ENCODE data around the gene SAPCD2.

The SAPCD2 gene

DNA sequence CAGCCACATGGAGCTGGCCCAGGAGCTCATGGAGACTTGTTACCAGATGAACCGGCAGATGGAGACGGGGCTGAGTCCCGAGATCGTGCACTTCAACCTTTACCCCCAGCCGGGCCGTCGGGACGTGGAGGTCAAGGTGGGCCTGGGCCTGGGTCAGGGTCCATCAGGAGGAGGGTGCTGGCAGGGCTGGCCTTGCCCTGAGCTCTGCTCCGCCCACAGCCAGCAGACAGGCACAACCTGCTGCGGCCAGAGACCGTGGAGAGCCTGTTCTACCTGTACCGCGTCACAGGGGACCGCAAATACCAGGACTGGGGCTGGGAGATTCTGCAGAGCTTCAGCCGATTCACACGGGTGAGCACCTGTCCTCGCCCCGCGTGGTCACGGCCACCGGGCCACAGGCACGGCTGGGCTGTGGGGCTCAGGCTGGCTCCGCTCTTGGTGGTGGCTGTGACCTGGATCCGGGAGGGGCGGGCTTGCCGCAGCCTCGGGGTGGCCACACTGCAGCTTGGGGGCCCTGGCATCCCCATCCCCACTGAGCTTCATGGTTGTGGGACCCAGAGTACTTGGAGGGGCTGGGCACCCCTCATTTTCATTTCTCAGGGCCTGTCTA lies 37.1 kb upstream of the SAPCD2 start:
- no peak for DNase-seq

DNA sequence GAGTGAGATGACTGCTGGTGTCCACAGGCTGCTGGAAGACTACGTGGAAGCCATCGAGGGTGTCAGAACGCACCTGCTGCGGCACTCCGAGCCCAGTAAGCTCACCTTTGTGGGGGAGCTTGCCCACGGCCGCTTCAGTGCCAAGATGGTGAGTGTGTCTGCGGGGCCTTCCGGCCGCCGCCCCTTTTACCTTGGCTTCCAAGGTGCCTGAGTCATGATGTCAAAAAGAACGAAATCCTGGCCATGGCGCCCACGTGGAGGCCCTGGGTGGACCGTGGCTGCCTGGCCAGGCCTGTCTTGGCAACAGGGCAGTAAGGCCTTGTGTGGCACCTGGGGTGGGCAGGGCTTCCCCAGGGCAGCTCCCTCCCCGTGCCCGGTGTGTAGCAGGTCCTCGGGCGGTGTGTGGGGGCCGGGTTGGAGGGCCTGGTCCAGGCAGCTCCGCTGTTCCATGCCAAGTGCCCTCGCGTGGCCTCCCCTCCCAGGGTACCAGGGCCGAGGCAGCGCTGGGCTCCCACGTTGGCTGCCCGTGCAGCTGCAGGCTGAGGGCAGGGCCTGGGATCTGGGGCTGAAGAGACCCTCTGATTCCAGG lies 36.4 kb upstream of the SAPCD2 start:
- no peak for DNase-seq

DNA sequence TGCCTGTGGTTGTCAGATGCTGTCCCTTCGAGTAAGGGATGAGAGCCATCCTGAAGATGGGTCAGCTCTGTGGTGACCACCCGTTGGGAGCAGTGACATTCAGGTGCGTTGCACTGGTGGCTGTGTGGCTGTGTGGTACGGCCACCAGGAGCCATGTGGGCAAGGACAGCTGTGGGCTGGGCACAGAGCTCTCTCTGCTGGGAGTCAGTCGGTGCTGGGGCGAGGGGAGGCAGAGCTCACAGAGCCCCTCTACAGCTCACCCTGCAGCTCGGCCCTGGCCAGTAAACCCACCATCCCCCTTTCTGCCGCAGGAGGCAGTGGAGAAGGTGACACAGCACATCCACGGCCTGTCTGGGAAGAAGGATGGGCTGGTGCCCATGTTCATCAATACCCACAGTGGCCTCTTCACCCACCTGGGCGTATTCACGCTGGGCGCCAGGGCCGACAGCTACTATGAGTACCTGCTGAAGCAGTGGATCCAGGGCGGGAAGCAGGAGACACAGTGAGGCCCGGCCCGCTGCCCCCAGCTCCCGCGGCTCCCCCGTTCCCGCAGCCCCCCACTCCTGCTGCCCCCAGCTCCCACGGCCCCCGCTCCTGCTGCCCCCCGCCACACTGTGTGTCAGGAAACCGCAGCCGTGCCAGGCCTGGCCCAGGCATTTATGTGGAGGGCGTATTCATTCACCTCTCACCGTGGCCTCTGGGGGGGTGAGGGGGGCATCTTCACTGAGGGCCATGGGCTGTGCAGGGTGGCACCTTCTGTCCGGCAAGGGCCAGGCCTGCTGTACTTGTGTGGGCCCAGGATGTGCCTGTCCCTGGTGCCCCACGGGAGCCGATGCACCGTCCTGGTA lies 35.7 kb upstream of the SAPCD2 start:
- no peak for DNase-seq

DNA sequence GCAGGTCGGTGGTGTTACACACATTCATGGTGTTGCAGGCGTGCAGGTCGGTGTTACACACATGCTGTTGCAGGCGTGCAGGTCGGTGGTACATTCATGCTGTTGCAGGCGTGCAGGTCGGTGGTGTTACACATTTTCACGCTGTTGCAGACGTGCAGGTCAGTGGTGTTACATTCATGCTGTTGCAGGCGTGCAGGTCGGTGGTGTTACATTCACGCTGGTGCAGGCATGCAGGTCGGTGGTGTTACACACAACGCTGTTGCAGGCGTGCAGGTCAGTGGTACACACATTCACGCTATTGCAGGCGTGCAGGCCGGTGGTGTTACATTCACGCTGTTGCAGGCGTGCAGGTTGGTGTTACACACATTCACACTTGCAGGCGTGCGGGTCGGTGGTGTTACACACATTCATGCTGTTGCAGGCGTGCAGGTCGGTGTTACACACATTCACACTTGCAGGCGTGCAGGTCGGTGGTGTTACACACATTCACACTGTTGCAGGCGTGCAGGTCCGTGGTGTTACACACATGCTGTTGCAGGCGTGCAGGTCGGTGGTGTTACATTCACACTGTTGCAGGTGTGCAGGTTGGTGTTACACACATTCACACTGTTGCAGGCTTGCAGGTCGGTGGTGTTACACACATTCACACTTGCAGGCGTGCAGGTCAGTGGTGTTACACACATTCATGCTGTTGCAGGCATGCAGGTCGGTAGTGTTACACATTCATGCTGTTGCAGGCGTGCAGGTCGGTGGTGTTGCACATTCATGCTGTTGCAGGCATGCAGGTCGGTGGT lies 33.0 kb upstream of the SAPCD2 start:
- no peak for DNase-seq

DNA sequence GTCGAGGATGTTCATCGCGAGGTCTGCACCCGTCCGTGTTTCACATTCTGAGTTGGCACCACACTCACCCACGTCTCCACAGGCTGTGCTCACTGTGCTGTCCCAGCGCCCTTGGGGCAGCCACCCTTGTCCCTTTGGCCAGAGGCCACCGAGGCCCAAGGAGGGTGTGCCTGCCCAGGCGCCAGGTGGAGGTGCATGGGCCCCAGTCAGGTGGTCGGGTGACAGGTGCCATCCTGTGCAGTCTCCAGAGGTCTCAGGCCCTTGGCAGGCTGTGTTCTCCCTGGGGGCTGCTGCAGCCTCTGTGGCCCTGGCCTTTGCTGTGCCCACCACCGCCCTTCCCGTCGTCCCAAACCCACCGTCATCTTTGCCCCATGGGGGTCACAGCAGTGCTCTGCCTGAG lies 28.9 kb upstream of the SAPCD2 start:
- no peak for DNase-seq

DNA sequence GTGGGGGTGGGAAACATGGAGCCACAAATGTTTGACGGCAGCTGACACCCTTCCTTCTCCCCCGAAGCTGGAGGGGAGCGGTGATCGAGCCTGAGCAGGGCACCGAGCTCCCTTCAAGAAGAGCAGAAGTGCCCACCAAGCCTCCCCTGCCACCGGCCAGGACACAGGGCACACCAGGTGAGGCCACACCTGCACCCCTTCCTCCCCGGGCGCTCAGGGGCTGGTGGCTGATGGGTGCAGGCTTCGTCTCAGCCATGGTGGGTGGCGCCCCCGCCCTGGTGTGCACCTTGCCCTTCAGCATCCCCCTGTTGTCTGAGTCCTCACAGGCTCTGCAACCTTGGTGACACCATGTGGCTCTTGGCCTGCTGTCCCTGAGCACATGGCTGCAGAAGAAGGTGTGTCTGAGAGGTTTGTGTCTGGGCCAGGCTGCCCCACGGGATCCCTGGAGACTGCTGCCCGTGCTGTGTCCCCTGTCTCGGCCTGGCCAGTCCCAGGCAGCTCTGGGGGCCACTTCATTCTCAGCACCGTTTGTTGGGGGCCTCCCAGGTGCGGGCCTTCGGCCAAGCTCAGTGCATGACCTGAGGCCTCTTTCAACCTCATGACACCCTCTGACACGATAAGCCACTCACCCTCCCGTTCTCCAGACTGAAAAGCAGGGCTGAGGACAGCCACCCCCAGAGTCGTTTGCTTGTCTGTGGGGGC lies 27.6 kb upstream of the SAPCD2 start:
- no peak for DNase-seq

DNA sequence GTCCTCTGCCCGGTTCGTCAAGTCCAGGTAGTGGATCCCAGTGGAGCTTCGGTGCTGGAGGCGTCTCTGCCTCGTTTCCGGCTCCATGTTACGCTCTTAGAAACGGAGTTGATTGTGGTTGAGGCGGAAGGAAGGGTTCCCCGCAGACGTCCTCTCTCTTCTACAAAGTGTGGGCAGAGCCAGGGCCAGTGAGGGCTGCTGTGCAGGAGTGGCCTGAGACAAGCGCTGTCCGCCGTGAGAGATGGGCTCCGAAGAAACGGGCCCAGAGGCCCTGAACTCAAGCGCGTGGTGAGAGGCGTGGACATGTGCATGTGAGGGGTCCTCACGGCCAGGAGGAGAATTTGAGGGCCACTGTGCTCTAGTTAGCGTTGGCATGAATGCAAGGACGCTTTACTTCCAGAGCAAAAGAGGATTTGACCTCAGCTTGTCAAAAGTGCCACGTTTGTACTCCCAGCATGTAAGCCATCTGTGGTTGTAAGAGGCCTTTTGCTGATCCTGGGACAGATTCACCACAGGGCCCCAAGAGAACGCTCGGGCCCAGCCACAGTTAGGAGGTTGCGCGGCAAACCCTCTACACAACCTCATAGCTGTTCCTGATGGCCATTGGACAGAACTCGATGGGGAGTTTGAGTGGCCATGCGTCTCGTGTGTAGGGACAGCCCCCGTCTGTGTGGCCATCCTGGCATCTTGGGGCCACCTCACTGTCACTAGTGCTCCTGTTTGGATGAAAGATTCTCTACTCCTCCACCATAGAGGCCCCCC lies 26.6 kb upstream of the SAPCD2 start:
- DNase-seq, result no peak

DNA sequence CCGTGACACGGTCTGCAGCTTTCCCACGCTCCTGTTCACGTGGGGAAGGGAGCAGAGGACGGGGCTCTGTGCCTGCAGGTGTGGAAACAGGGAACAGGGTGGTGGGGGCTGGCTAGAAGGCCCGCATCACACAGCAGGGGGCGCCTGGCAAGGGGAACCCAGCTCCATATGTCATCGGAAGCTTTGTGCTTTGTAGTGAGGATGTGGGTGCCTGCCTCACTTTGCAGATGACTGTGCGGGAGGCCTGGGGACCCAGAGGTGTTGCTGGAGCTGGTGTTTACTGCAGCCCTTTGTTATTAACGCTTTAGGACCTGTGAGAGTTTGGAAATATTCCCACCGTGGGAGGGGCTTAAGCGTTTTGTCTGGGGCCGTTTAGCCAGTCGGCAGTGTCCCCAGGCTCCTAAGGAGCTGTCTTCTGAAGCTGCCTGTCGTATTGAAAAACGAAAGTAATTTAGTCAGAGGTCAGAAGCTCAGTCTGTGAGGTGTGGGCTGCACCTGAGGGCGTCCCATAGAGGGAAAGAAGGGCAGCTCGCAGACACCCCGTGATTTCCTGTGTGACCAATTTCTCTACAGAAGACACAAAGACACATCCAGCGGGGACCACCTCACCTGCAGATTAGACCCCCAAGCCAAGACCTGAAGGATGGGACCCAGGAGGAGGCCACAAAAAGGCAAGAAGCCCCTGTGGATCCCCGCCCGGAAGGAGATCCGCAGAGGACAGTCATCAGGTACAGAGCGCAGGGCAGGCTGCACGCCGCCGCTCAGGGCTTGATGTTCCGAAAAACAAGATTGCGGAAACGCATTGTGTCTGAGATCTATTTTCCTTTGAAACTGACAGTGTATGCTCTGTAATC lies 25.5 kb upstream of the SAPCD2 start:
- peak; percentile 19 to 63 for DNase-seq

DNA sequence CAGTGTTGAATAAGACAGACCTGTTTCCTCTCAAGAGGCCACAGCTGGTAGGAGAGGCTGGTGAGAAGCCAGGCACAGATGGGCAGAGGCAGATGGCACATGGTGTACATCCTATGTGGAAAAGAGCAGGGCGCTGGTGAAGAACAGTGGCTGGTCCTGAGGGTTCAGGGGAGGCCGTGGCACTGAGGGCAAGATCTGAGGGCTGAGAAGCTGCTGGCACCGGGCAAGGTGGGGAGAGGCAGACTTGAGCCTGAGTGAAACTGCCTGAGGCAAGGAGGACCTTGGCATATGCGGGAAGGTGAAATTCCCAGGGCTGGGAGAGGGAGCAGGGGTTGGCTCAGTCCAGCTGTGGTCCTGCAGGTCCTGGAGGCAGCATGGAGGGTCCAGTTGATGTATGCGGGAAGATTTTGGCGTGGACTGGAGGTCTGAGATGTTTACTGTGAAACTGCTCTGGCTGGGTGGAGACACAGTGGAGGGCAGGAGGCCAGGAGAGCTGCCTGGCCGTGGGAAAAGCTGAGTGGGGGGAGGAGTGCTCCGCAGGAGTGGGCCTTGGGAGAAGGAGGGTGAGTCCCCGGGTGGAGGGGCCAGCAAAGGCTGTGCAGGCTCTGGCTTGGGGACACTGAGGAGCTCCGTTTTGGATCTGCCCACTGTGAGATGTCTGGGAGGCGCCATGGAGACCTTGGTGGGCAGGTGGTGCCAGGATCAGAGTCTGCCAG lies 19.0 kb upstream of the SAPCD2 start:
- DNase-seq, result peak; percentile 89 to 95

DNA sequence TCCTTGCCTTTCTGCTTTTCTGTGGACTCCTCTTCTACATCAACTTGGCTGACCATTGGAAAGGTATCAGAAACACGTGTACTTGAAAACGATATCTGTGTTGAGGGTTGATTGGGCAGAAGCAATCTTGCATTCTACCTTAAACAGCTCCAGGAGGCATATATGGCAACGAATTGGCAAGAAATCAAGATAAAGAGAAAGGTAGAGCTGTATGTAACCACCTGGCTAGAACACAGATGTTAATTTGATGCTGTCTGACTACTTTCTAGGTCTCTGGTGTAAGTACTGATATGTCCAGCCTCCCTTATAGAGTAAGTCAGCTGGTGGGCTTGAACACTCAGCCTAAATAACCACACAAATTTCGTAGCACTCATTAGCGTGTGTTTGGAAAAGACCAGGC lies 17.8 kb upstream of the SAPCD2 start:
- no peak for DNase-seq

DNA sequence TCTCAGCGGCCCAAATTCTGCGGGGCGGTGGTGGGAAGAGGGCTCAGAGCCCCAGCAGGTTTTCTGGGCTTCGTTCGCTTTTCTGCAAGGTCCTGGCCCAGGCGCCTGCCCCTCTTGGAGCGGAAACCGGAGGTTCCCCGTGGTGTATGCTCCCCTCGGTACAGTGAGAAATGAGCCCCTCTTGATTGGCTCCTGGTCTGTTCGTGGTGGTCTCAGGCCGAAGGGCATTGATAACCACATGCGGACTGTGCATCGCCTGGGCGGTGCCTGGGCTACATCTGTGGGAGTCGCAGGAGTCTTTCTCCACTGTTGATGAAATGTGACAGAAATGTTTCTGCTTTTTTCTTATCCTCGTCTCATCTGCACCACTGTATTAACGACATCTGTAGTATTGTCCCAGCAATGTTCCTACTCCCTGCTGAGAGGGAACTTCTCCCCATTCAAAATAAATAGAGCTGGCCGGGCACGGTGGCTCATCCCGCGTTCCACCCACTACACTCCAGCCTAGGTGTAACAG lies 17.1 kb upstream of the SAPCD2 start:
- no peak for DNase-seq

DNA sequence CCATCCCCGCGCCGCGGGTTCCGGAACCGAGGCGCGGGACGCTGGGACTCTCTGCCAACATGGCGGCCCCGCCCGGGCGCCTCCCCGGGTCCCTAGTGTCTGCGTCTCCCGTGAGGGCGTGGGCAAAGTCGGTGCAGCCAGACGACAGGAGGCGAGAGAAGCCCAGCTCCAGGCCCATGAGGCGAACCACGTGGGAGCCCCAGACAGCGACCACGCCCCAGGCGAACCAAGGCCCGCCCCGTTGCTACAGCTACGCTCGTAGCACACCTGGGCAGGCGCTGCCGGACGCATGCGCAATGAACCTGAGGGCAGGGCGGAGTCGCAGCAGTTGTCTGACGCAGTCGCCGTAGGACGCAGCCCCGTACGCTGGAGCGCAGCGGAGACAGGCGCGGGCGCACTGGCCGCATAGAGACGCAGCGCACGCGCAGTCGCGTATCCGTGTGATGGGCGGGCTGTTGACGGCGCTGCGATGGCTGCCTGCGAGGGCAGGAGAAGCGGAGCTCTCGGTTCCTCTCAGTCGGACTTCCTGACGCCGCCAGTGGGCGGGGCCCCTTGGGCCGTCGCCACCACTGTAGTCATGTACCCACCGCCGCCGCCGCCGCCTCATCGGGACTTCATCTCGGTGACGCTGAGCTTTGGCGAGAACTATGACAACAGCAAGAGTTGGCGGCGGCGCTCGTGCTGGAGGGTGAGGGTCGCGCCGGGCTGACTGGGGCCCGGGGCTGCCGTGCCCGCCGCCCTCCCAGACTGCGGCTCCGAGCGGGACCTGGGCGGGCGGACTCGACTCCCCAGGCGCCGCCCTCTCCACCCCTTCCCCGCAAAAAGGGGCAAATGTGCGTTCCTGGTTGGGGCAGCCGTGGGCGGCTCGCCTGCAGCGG lies 16.4 kb upstream of the SAPCD2 start, which contains the start of gene MAN1B1:
MAN1B1 (plus strand) TSS at position 455 of the 878 bp plus-strand sequence; CDS start at position 470, 15 bp downstream.
- peak; percentile 99 to 100 for DNase-seq

DNA sequence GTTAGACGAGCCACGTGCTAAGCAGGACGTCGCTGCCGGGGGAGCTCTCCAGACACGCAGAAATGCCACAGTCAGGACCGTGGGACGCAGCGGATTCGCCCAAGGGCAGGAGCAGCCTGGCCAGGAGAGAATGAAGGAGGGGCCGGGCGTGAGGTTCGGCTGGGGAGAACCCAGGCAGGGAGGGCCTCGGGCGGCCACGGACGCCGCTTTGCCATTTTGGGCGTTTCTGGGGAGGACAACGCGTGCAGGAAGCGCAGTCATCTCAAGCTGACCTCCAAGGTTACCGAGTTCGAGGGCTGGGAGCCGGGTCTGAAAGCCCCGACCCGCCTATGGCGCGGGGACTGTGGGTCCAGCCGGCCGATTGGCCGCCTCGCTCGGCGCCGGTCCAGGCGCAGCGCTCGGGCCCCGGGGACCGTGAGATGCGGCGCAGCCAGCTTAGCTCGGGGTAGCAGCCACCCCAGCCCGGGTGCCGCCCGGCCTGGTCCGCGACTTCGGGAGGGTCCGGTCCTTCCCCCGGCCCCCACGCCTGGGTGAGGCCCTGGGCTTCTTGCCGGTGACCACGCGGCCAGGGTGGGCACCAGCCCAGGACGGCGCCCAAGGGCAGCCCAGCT lies 15.7 kb upstream of the SAPCD2 start:
- DNase-seq, result no peak

DNA sequence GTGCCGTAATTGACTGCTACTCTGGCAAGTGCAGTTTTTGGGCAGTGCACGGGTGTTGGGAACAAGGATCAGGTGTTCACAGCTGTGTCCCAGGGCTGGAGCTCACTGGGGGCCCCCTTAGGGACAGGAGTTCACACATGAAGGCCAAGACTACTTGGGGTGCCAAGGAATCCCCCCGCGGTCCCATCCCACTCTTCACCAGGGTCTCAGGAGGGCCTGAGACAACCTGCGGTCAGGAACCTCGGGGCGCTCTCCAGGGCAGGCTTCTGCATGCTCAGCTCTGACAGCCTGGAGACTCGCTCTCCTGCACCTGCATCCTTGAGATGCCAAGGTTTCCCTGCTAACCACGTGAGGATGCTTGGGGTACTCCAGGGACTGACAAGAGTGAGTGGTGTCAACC lies 14.2 kb upstream of the SAPCD2 start:
- DNase-seq, result no peak

DNA sequence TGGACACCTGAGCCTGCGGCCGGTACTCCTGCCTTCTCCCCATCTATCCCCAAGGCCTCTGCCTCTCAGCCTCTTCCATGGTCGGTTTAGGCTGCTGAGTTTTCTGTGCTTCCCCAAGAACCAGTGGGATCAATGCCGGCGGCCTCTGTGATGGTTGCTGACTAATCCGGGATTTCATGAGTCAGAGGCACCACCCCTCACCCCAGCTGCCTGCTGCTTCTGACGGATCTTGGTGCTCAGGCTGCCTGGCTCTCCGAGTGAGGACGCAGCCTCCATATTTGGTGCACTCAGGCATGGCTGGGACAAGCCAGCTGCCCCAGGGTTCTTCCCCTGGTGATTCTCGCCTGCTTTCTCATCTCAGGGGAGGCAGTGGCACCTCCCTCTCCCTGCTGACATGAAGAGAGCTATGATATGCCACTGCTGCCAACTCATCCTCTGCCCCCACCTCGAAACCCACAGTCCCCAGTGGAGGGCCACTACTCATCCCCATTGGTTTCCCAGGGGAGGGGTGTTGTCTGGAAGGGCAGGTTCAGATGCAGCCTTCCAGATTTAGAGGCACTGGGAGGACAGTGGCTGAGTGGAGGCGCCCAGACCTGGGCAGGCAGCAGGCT lies 13.1 kb upstream of the SAPCD2 start:
- peak; percentile 39 to 76 for DNase-seq

DNA sequence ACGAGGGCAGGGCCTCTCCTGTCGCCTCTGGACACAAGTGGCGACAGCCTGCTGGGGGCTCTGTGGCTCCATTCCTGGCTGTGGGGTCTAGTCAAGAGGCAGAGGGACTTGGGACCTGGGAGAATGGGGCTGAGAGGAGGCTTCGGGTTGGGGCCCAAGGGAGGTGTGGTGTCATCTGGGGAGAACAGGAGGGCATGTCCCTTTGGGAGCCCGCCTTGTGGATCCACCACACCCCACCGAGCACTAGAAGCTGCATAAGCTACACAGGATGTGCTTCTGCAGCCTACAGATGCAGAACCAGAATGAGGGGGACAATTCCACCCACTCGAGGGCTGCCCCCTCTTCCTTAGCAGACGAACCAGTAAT lies 12.6 kb upstream of the SAPCD2 start:
- no peak for DNase-seq

DNA sequence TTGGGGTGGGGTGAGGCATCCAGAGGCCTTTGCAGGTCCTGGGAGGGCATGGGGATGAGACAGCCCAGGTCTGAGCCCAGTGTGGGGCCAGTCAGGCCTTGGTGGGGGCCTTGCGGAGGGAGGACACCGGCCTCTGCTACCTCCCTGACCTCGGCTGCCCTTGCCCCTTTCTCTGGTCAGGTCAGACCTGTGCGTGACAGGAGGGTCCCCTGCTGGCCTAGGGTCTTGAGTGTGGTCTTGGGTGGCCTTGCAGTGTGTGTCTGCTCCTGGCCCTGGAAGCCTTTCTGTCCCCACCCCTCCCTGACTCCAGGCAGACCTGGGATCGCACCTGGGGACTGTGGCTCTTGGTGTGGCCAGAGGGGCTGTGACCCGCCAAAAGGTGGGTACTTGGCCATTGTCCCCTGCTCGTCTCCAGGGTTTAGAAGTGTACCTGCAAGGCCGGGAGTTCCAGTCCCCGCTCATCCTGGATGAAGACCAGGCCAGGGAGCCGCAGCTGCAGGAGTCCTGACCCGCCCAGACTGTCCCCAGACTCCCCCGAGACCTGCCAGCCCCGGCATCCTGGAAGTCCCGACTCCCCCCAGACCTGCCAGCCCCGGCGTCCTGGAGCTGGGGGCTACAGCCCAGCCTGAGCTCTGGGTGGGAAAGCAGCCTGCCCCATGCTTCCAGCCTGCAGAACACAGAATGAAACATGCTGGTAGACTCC lies 12.0 kb upstream of the SAPCD2 start:
- no peak for DNase-seq
